Loucy (cell line): ENCODE data around the gene TANGO6.

ENCODE experiments used
- H2AFZ ChIP-seq: fragments of 200-600 bp; sonication (generic); 2 replicates; pipeline ENCODE4 v1.6.0; 2016; ENCODE audit warnings: antibody characterized with exemption, mild to moderate bottlenecking, low read length, moderate library complexity
- H3F3A ChIP-seq: fragments of 200-600 bp; 2 replicates; pipeline ENCODE4 v1.6.0; 2016; ENCODE audit warnings: antibody characterized with exemption, low read depth, mild to moderate bottlenecking
- H3K27me3 ChIP-seq: fragments of 200-600 bp; sonication (generic); 2 replicates; pipeline ENCODE4 v1.6.1; 2014; ENCODE audit warnings: low read length, mild to moderate bottlenecking; ENCODE audit not compliant: insufficient read depth, poor library complexity, severe bottlenecking
- H3K36me3 ChIP-seq: fragments of 200-600 bp; sonication (generic); 2 replicates; pipeline ENCODE4 v1.6.1; 2016; ENCODE audit warnings: low read length; ENCODE audit not compliant: insufficient read depth
- H3K4me1 ChIP-seq: fragments of 200-600 bp; sonication (generic); 2 replicates; pipeline ENCODE4 v1.5.1; 2014; ENCODE audit warnings: low read length, mild to moderate bottlenecking; ENCODE audit not compliant: insufficient read depth, poor library complexity, severe bottlenecking
- H3K4me2 ChIP-seq: fragments of 200-600 bp; sonication (generic); 2 replicates; pipeline ENCODE4 v1.6.0; 2014; ENCODE audit warnings: antibody characterized with exemption, low read length, low read depth, mild to moderate bottlenecking; ENCODE audit not compliant: poor library complexity, severe bottlenecking
- H3K4me3 ChIP-seq: fragments of 200-600 bp; sonication (generic); 2 replicates; pipeline ENCODE4 v1.5.1; 2014; ENCODE audit warnings: low read length, mild to moderate bottlenecking, mixed read lengths; ENCODE audit not compliant: poor library complexity, severe bottlenecking
- H3K79me2 ChIP-seq: fragments of 200-600 bp; sonication (generic); 2 replicates; pipeline ENCODE4 v1.6.1; 2014; ENCODE audit warnings: low read length; ENCODE audit not compliant: insufficient read depth
- H3K9ac ChIP-seq: fragments of 200-600 bp; sonication (generic); 2 replicates; pipeline ENCODE4 v1.6.0; 2014; ENCODE audit warnings: mild to moderate bottlenecking, low read depth, low read length, moderate library complexity; ENCODE audit not compliant: poor library complexity, severe bottlenecking
- H3K9me2 ChIP-seq: fragments of 200-600 bp; sonication (generic); replicated peaks from 2 replicates; pipeline ENCODE4 v1.6.1; 2016; ENCODE audit warnings: low read depth, low read length, mixed read lengths
- H3K9me3 ChIP-seq: fragments of 200-600 bp; sonication (generic); 2 replicates; pipeline ENCODE4 v1.6.1; 2014; ENCODE audit warnings: mild to moderate bottlenecking, antibody characterized with exemption, low read length, low read depth; ENCODE audit not compliant: insufficient read depth
- H4K20me1 ChIP-seq: fragments of 200-600 bp; sonication (generic); 2 replicates; pipeline ENCODE4 v1.6.0; 2014; ENCODE audit warnings: antibody characterized with exemption, low read length, mild to moderate bottlenecking; ENCODE audit not compliant: insufficient read depth, poor library complexity, severe bottlenecking
- EZH2phosphoT487 ChIP-seq: fragments of 200-600 bp; IDR thresholded peaks from 2 replicates; pipeline ENCODE4 v1.6.1; 2018; ENCODE audit warnings: antibody characterized with exemption, mild to moderate bottlenecking, moderate library complexity, borderline replicate concordance
- TF ChIP-seq, protein P1 (sequence below): fragments of 200-600 bp; sonication (generic); conservative IDR thresholded peaks from 2 replicates; pipeline ENCODE4 v1.5.1; 2014; ENCODE audit warnings: mild to moderate bottlenecking, antibody characterized with exemption, low read length

The TANGO6 gene

GRCh38 chr16:68802190-68802589 is 41.1 kb upstream of the TANGO6 start:
- no peaks in the 10 kb centered on the region for H3K4me1 ChIP-seq
- no peak overlapping the region for H3K4me2 ChIP-seq
- H3K27me3 ChIP-seq, result no peaks in the 10 kb centered on the region
- H3K79me2 ChIP-seq, result no peaks in the 10 kb centered on the region
- H3F3A ChIP-seq, result no peaks in the 10 kb centered on the region
- H3K4me3 ChIP-seq, result no peak overlapping the region
- no peak overlapping the region for H2AFZ ChIP-seq
- TF ChIP-seq, protein P1, sequence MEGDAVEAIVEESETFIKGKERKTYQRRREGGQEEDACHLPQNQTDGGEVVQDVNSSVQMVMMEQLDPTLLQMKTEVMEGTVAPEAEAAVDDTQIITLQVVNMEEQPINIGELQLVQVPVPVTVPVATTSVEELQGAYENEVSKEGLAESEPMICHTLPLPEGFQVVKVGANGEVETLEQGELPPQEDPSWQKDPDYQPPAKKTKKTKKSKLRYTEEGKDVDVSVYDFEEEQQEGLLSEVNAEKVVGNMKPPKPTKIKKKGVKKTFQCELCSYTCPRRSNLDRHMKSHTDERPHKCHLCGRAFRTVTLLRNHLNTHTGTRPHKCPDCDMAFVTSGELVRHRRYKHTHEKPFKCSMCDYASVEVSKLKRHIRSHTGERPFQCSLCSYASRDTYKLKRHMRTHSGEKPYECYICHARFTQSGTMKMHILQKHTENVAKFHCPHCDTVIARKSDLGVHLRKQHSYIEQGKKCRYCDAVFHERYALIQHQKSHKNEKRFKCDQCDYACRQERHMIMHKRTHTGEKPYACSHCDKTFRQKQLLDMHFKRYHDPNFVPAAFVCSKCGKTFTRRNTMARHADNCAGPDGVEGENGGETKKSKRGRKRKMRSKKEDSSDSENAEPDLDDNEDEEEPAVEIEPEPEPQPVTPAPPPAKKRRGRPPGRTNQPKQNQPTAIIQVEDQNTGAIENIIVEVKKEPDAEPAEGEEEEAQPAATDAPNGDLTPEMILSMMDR, result no peak
- TF ChIP-seq EZH2phosphoT487, result no peak
- no peaks in the 10 kb centered on the region for H3K9me3 ChIP-seq
- H3K36me3 ChIP-seq, result no peaks in the 10 kb centered on the region
- H4K20me1 ChIP-seq, result no peaks in the 10 kb centered on the region
- H3K9me2 ChIP-seq, result no peaks in the 10 kb centered on the region
- H3K9ac ChIP-seq, result no peak overlapping the region

DNA sequence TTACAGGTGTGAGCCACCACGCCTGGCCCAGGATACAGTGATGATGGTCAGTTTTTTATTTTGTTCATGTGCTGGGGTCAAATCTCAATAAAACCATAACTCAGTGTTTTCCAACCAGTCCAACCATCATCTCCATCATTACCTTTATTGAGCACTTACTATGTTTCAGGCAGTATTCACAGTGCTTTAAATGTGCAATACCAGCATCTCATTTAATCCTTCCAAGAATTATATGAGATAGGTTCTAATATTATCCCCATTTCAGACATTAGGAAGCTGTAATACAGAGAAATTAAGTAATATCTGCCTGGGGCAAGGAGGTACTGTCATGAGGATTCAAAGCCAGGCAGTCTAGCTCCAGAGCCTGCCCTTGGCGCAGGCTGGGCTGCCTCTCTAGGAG is 36.9 kb upstream of the TANGO6 start:
- Histone ChIP-seq H3F3A (no peaks in the 10 kb centered on the region), H3K36me3 (no peaks in the 10 kb centered on the region), H3K9me2 (no peaks in the 10 kb centered on the region), H3K27me3 (no peaks in the 10 kb centered on the region), H3K9me3 (no peaks in the 10 kb centered on the region), H3K4me1 (no peaks in the 10 kb centered on the region), H3K9ac (no peak overlapping the region), H3K4me2 (no peak overlapping the region), H4K20me1 (no peaks in the 10 kb centered on the region), H3K79me2 (no peaks in the 10 kb centered on the region), H2AFZ (no peak overlapping the region), H3K4me3 (no peak overlapping the region)
- TF ChIP-seq EZH2phosphoT487, result no peak
- TF ChIP-seq, protein P1, result no peak

DNA sequence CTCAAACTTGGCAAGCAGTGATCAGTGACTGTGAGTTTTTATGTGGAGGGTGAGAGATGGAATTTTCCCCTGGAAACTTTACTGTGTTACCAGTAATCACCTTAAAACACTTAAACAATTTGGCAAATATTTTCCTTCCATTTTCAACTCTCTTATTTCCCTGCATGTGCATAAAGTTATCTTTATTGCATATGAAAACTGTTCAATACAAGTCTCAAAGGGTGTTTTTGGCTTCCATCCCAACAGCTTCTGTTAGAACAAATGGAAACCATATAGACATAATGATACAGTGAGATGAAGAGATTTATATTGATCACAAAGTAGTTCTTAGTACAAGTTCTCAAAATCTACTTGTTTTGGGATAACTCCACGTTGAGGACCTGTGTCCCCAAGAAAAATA is 36.4 kb upstream of the TANGO6 start:
- Histone ChIP-seq H4K20me1 (no peaks in the 10 kb centered on the region), H3K4me2 (no peak overlapping the region), H3F3A (no peaks in the 10 kb centered on the region), H3K9me3 (no peaks in the 10 kb centered on the region), H3K4me1 (no peaks in the 10 kb centered on the region), H3K79me2 (no peaks in the 10 kb centered on the region), H3K36me3 (no peaks in the 10 kb centered on the region), H3K4me3 (no peak overlapping the region), H3K9ac (no peak overlapping the region), H3K9me2 (no peaks in the 10 kb centered on the region), H3K27me3 (no peaks in the 10 kb centered on the region), H2AFZ (no peak overlapping the region)
- TF ChIP-seq EZH2phosphoT487, result no peak
- TF ChIP-seq, protein P1, result no peak
